PC-9 (cell line): ENCODE results near the gene SLC35A5. TPM values are rescaled to one million over a fixed set of nuclear protein-coding genes. Genes with fewer than 3 reads are reported as not detected.

Source experiments
- BruUV-seq: library from RNA; stranded (reverse); fragments of 400-500 nt; replicated peaks from 2 replicates; lab custom pipeline; 2021; lab: Mats Ljungman, UMichigan
- CTCF ChIA-PET: fragments of 300-600 bp; sonication (Branson Sonifier 250); formaldehyde crosslinking; loops from one replicate; lab custom pipeline; 2022; ENCODE audit warnings: antibody characterized with exemption; lab: Charles Lee
- POLR2A ChIA-PET: fragments of 300-600 bp; sonication (Branson Sonifier 250); formaldehyde crosslinking; loops from one replicate; lab custom pipeline; 2022; ENCODE audit warnings: antibody characterized with exemption; ENCODE audit not compliant: unreplicated experiment; lab: Charles Lee
- DNase-seq, 2 experiments: peaks; one replicate each; pipeline versions ENCODE4 v3.0.0 to v3.0.0-alpha.2; 2015 to 2022; ENCODE audit warnings: mixed read lengths in 1 of 2
- H2AFZ ChIP-seq: fragments of 200-600 bp; sonication (generic); 2 replicates; pipeline ENCODE4 v1.8.1; 2017; ENCODE audit warnings: antibody characterized with exemption
- H3F3A ChIP-seq: fragments of 200-600 bp; sonication (generic); 2 replicates; pipeline ENCODE4 v1.8.1; 2017; ENCODE audit warnings: antibody characterized with exemption, mild to moderate bottlenecking, low read depth; ENCODE audit not compliant: insufficient read depth
- H3K27ac ChIP-seq: fragments of 200-600 bp; sonication (generic); 2 replicates; pipeline ENCODE4 v1.6.1; 2016; ENCODE audit warnings: mixed run types
- H3K27me3 ChIP-seq: fragments of 200-600 bp; sonication (generic); 2 replicates; pipeline ENCODE4 v1.6.1; 2016; ENCODE audit warnings: low read depth, mixed run types; ENCODE audit not compliant: insufficient read depth
- H3K36me3 ChIP-seq: fragments of 200-600 bp; sonication (generic); 2 replicates; pipeline ENCODE4 v1.6.1; 2016; ENCODE audit warnings: low read depth, mixed run types
- H3K4me1 ChIP-seq: fragments of 200-600 bp; sonication (generic); replicated peaks from 2 replicates; pipeline ENCODE4 v1.6.1; 2016; ENCODE audit warnings: mixed run types; ENCODE audit not compliant: insufficient read depth
- H3K4me2 ChIP-seq: fragments of 200-600 bp; sonication (generic); 2 replicates; pipeline ENCODE4 v1.6.1; 2017; ENCODE audit warnings: mixed run types
- H3K4me3 ChIP-seq: fragments of 200-600 bp; sonication (generic); 2 replicates; pipeline ENCODE4 v1.6.1; 2016; ENCODE audit warnings: mixed run types
- H3K79me2 ChIP-seq: fragments of 200-600 bp; sonication (generic); 2 replicates; pipeline ENCODE4 v1.6.1; 2017; ENCODE audit warnings: low read depth, mixed run types
- H3K9me2 ChIP-seq: fragments of 200-600 bp; sonication (generic); 2 replicates; pipeline ENCODE4 v1.8.1; 2017; ENCODE audit warnings: mild to moderate bottlenecking; ENCODE audit not compliant: insufficient read depth
- H3K9me3 ChIP-seq: fragments of 200-600 bp; sonication (generic); 2 replicates; pipeline ENCODE4 v1.8.1; 2016; ENCODE audit warnings: low read depth; ENCODE audit not compliant: insufficient read depth
- H4K20me1 ChIP-seq: fragments of 200-600 bp; sonication (generic); 2 replicates; pipeline ENCODE4 v1.8.1; 2017; ENCODE audit not compliant: insufficient read depth
- EZH2 ChIP-seq: fragments of 200-600 bp; sonication (generic); IDR thresholded peaks from 2 replicates; pipeline ENCODE4 v1.8.0; 2017; ENCODE audit warnings: antibody characterized with exemption, low read depth
- intact Hi-C: fragments of 100-400 bp; cut with micrococcal nuclease; formaldehyde crosslinking; loops from one replicate; pipeline ENCODE4 v1.10.0; 2022; ENCODE audit not compliant: unreplicated experiment
- total RNA-seq: library from RNA; stranded (reverse); gene quantifications from 2 replicates; pipeline ENCODE4 v1.2.3, GENCODE V29; 2021
- TF ChIP-seq, protein P1 (sequence below): fragments of 200-600 bp; sonication (generic); conservative IDR thresholded peaks from 2 replicates; pipeline ENCODE4 v1.6.1; 2017; ENCODE audit warnings: mixed run types, antibody characterized with exemption, mild to moderate bottlenecking, moderate library complexity

SLC35A5 gene
- total RNA-seq, 1 experiment from 2014 or later, result 35.7 TPM

DNA sequence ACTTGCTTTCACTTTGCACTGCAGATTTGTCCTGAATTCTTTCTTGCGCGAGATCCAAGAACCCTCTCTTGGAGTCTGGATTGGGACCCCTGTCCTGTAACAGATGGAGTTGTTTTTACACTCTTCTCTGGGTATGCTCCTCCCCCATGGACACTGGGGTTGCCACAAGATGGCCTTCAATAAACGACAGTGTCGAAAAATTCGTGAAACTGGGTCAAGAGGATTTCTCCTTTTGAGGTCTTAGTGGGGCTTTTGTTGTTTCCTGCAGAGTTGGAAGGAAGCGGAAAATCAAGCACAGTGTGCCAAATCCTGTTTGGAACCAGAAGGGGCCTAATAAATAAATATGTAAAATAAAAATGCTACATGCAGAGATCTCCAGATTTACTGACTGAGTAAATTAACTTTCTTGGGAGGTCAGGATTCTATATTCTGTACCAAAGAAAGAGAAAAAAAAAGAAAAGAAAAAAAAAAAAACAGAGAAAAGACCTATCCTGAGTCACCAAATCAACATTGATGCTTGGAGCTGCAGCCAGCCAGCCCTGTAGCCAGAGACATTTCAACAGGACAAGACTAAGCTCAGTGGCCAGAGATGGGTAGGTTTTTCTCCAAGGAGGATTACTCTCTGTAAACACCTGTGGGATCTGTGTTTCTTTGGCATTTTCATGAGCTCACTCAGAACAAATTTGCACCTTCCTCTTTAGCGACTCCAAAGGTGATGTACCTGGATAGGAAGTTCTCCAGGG lies 54.3 kb downstream of the SLC35A5 start:
- H3K9me3 ChIP-seq, result 0 out of 2 replicates have a peak, but pooled peaks cover 5% of the 10 kb centered on the region
- intact Hi-C loops, result no loop called here
- H3K9me2 ChIP-seq, result no peaks in the 10 kb centered on the region
- H3F3A ChIP-seq, result 0 out of 2 replicates have a peak, but pooled peaks cover 3% of the 10 kb centered on the region
- DNase-seq, result no peak
- H3K4me2 ChIP-seq, result no peak overlapping the region
- H2AFZ ChIP-seq, result no peak overlapping the region
- no peaks in the 10 kb centered on the region for H4K20me1 ChIP-seq
- no peak overlapping the region for H3K27ac ChIP-seq
- TF ChIP-seq EZH2, result no peak
- TF ChIP-seq, protein P1, sequence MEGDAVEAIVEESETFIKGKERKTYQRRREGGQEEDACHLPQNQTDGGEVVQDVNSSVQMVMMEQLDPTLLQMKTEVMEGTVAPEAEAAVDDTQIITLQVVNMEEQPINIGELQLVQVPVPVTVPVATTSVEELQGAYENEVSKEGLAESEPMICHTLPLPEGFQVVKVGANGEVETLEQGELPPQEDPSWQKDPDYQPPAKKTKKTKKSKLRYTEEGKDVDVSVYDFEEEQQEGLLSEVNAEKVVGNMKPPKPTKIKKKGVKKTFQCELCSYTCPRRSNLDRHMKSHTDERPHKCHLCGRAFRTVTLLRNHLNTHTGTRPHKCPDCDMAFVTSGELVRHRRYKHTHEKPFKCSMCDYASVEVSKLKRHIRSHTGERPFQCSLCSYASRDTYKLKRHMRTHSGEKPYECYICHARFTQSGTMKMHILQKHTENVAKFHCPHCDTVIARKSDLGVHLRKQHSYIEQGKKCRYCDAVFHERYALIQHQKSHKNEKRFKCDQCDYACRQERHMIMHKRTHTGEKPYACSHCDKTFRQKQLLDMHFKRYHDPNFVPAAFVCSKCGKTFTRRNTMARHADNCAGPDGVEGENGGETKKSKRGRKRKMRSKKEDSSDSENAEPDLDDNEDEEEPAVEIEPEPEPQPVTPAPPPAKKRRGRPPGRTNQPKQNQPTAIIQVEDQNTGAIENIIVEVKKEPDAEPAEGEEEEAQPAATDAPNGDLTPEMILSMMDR, result no peak
- H3K36me3 ChIP-seq, result 0 out of 2 replicates have a peak, but pooled peaks cover 4% of the 10 kb centered on the region
- peaks cover 8% of the 10 kb centered on the region; the same call in 1 of the 2 replicates for H3K4me1 ChIP-seq
- no TSS peak for BruUV-seq
- H3K4me3 ChIP-seq, result no peak overlapping the region
- H3K79me2 ChIP-seq, result no peaks in the 10 kb centered on the region
- CTCF ChIA-PET, result interaction anchor here (0.7 kb wide), 1 partner anchor 35 kb away, joined by 5 read pairs; no protein-coding TSS in a partner anchor
- POLR2A ChIA-PET, result no interaction called here
- H3K27me3 ChIP-seq, result no peaks in the 10 kb centered on the region

- H3K36me3 ChIP-seq, result 0 out of 2 replicates have a peak, but pooled peaks cover 4% of the 10 kb centered on the region
- no TSS peak for BruUV-seq
- no peaks in the 10 kb centered on the region for H3K79me2 ChIP-seq
- no peak overlapping the region for H3K4me2 ChIP-seq
- H3K9me2 ChIP-seq, result no peaks in the 10 kb centered on the region
- ChIA-PET POLR2A (interaction anchor here (0.5 kb wide), 1 partner anchor 154 kb away, joined by 4 read pairs; no protein-coding TSS in a partner anchor), CTCF (no interaction called here)
- 0 out of 2 replicates have a peak, but pooled peaks cover 8% of the 10 kb centered on the region for H3K9me3 ChIP-seq
- no peak for DNase-seq
- H4K20me1 ChIP-seq, result no peaks in the 10 kb centered on the region
- peaks cover 10% of the 10 kb centered on the region; the same call in 1 of the 2 replicates for H3K4me1 ChIP-seq
- intact Hi-C loops, result no loop called here
- TF ChIP-seq, protein P1, result no peak
- TF ChIP-seq EZH2, result no peak
- H3K4me3 ChIP-seq, result no peak overlapping the region
- H2AFZ ChIP-seq, result no peak overlapping the region
- 0 out of 2 replicates have a peak, but pooled peaks cover 3% of the 10 kb centered on the region for H3F3A ChIP-seq
- H3K27ac ChIP-seq, result no peak overlapping the region
- no peaks in the 10 kb centered on the region for H3K27me3 ChIP-seq
Measured at GRCh38 chr3:112617285-112617684, 55.4 kb downstream of the SLC35A5 start.

GRCh38 chr3:112619295-112619694 lies 57.5 kb downstream of the SLC35A5 start:
- Histone ChIP-seq H3K36me3 (0 out of 2 replicates have a peak, but pooled peaks cover 4% of the 10 kb centered on the region), H3K4me1 (peaks cover 28% of the 10 kb centered on the region), H3K27me3 (no peaks in the 10 kb centered on the region), H4K20me1 (no peaks in the 10 kb centered on the region), H3K79me2 (no peaks in the 10 kb centered on the region), H3K27ac (peak overlapping the region; percentile 69), H3K4me3 (no peak overlapping the region), H3K4me2 (0 out of 2 replicates have a peak overlapping the region, but pooled peaks have one; percentile 16), H3K9me2 (no peaks in the 10 kb centered on the region), H3K9me3 (0 out of 2 replicates have a peak, but pooled peaks cover 8% of the 10 kb centered on the region), H2AFZ (no peak overlapping the region), H3F3A (peaks cover 11% of the 10 kb centered on the region; the same call in 1 of the 2 replicates)
- TF ChIP-seq EZH2, result no peak
- TF ChIP-seq, protein P1, result no peak
- ChIA-PET POLR2A (no interaction called here), CTCF (no interaction called here)
- DNase-seq, result no peak
- intact Hi-C loops, result no loop called here
- no TSS peak for BruUV-seq
